GM12874 (cell line): ENCODE data around the gene NELL1.

Experiments
- TF ChIP-seq, protein P1 (sequence below): IDR thresholded peaks from 2 replicates; pipeline ENCODE4 v1.5.1; 2011; ENCODE audit warnings: low read depth, mild to moderate bottlenecking, control low read depth, low read length, moderate library complexity; ENCODE audit not compliant: insufficient read depth

The NELL1 gene

DNA sequence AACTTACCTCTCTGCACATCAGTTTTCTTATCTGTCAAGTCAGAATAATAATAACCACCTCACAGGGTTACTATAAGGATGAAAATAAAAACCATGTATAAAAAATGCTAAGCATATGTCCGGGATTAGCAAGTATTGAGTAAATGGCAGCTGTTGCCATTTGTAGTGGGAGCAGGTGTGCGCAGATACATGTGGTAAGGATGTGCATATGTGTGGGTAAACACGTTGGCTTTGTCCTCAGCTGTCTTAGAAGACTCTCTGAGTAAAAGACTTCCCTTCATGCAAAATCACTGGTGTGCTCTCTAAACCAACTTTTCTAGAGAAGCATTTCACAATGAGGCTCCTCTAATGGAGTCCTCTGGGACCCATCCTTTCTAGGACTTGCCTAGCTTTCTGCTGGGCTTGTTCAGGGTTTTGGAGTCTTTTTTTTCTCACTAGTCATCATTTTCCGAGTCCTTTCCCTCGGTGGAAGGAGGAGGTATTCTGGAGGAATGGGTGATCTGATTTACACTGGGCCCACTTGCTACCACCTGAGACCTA lies 62.4 kb downstream of the NELL1 start:
- TF ChIP-seq, protein P1, sequence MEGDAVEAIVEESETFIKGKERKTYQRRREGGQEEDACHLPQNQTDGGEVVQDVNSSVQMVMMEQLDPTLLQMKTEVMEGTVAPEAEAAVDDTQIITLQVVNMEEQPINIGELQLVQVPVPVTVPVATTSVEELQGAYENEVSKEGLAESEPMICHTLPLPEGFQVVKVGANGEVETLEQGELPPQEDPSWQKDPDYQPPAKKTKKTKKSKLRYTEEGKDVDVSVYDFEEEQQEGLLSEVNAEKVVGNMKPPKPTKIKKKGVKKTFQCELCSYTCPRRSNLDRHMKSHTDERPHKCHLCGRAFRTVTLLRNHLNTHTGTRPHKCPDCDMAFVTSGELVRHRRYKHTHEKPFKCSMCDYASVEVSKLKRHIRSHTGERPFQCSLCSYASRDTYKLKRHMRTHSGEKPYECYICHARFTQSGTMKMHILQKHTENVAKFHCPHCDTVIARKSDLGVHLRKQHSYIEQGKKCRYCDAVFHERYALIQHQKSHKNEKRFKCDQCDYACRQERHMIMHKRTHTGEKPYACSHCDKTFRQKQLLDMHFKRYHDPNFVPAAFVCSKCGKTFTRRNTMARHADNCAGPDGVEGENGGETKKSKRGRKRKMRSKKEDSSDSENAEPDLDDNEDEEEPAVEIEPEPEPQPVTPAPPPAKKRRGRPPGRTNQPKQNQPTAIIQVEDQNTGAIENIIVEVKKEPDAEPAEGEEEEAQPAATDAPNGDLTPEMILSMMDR, result no peak

DNA sequence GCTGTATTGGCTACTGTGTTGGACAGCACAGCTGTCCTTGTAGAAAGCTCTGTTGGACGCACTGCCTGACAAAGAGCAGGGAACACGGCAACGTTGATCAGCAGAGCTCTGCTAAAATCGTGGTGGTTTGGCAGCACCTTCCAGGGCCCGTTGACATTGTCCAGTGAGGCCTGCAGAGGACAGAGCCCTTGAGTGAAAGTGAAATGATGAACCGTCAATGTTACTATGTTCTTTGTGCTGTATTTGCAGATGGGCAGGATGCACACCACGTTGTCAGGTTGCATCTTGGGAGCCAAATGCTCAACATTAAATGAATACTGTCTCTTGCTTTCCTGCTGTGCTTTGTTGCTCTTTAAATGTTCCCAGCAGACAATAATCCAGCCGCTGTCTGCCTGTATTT lies 69.7 kb downstream of the NELL1 start:
- TF ChIP-seq, protein P1, result no peak

DNA sequence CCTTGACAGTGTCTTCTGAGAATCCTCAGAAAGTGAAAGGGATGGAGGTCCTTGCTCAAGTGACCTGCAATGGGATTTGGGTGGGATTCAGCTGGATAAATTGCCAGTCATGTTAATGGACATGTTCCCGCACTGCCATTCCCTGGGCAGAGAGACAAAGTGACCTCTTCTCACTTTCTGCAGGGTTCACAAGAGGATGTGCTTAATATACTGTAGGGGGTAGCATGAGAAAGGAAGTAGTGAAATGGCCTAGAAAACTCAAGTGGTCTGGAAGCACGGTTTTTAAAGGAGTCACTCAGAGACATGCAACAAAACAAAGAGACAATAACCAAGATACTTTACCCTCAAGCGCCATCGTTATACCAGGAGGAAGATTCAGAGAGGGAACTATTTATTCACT lies 70.2 kb downstream of the NELL1 start:
- TF ChIP-seq, protein P1, result no peak

DNA sequence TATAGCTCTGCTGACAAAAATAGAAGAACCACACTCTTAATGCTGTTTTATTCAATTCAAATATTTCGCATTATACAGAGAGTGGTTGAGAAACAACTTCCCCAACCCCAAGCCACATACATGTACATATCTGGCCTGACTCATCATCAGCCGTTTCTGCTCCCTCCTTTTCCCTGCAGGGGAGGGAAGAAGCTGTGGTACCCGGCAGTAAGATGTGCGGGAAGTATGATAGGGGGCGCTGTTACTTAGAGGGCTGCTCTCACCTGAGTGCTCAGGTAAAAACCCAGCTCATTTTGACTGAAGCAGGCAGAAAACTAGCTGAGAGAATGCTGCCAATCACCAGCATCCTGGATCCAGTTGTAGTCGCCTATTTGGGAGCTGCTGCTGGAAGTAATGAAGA lies 85.5 kb downstream of the NELL1 start:
- TF ChIP-seq, protein P1, result peak; percentile 33; the same call in 1 of the 2 replicates

DNA sequence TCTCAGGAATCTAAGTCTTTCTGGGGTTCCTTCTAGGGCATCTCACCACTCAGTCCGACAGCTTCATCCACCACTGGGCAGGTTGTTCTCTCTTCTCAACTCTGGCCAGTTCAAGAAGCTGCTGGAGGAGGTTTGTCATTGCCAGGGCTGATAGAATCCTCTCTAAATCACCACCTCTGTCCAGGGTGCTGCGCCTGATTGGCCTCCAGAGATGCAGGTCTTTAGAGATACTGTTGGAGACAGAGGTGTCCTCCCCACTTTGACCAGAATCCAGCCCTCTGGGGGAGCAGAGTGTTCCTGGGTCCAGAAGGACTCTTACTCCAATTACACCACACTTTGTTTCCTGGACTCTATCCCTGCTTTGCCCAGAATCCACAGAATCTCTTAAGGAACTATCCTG lies 90.2 kb downstream of the NELL1 start:
- TF ChIP-seq, protein P1, result no peak

DNA sequence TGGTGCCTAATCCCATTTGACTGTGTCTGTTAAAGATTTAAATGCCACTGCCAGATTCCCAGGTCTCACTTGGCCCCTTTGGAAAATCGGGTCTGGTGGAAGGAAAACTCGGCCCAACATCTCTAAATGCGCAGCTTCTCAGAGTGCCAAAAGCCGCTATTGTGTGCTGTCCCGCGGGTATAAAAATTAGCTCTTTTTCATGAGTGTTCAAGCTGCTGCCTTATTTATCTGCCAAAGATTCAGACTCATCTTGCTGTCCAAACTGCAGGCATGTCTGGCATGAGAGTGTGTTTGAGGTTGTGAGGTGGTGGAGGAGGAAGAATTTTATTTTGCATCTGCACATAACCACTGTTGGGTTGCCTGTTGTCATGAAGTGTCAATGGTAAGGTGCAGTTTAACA lies 91.4 kb downstream of the NELL1 start:
- TF ChIP-seq, protein P1, result no peak

DNA sequence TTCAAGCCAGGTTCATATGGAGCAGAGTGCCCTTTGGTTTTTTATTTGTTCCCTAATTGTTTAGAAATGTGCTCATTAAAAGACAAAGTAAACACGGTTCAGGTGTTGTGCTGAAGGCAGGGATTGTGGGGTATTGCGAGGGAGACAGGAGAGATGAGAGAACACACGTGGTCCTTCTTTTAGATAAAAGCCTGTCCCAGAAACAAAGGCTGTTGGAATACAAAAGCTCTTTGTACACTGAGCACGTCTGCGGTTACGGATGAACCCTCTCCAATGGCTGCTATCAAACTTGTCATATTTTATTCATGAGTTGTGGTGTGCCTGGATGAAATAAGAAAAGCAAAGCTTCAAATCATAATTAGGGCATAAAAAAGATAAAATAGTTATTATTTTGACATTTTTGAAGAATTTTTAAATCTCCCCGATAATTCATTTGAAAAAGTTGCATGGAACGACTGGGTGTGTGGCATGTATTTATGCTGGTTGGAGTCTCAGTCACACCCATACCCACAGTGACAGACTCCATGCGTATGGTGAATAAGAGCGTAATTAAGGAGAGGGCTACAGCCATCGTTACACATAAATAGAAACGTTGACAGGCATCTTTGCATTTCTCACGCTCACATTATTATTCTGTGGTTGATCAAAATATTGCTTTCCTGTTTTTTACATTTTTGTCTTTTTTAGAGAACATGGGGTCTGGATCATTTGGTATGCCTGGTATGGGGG lies 92.9 kb downstream of the NELL1 start:
- TF ChIP-seq, protein P1, result no peak
